Measurements from ENCODE around the gene TMEM187. TPM values are rescaled to one million over a fixed set of nuclear protein-coding genes. Genes with fewer than 3 reads are reported as not detected.

TMEM187 gene
- total and polyA plus RNA-seq, 10 of the 15 experiments (the other 5 are each of a cell fraction or from before 2014, with no cell fraction given), result 0.45 to 8.5 (median 4.1) TPM

GRCh38 chrX:153925739-153926551 is 46.6 kb upstream of the TMEM187 start, which contains the start of gene ARHGAP4 (continued):
- TF ChIP-seq CTCF (IDR thresholded peaks at IDR 0.05 in 2 of 3, conservative IDR thresholded peaks at IDR 0.05 in 1 of 3; ENCODE audit: control insufficient read depth in 2 of 3, extremely low read depth in 1 of 3, insufficient read depth in 1 of 3, low read depth in 3 of 3, low read length in 3 of 3), result no peak
- peak; percentile 80 for TF ChIP-seq YY1 (IDR thresholded peaks at IDR 0.05; ENCODE audit: low read depth, low read length)
- peak; percentile 67 for TF ChIP-seq IKZF1 (conservative IDR thresholded peaks at IDR 0.05)
- no peak for TF ChIP-seq ZZZ3 (IDR thresholded peaks at IDR 0.05; ENCODE audit: control insufficient read depth, insufficient read length, low read depth)
- TF ChIP-seq, protein P1, sequence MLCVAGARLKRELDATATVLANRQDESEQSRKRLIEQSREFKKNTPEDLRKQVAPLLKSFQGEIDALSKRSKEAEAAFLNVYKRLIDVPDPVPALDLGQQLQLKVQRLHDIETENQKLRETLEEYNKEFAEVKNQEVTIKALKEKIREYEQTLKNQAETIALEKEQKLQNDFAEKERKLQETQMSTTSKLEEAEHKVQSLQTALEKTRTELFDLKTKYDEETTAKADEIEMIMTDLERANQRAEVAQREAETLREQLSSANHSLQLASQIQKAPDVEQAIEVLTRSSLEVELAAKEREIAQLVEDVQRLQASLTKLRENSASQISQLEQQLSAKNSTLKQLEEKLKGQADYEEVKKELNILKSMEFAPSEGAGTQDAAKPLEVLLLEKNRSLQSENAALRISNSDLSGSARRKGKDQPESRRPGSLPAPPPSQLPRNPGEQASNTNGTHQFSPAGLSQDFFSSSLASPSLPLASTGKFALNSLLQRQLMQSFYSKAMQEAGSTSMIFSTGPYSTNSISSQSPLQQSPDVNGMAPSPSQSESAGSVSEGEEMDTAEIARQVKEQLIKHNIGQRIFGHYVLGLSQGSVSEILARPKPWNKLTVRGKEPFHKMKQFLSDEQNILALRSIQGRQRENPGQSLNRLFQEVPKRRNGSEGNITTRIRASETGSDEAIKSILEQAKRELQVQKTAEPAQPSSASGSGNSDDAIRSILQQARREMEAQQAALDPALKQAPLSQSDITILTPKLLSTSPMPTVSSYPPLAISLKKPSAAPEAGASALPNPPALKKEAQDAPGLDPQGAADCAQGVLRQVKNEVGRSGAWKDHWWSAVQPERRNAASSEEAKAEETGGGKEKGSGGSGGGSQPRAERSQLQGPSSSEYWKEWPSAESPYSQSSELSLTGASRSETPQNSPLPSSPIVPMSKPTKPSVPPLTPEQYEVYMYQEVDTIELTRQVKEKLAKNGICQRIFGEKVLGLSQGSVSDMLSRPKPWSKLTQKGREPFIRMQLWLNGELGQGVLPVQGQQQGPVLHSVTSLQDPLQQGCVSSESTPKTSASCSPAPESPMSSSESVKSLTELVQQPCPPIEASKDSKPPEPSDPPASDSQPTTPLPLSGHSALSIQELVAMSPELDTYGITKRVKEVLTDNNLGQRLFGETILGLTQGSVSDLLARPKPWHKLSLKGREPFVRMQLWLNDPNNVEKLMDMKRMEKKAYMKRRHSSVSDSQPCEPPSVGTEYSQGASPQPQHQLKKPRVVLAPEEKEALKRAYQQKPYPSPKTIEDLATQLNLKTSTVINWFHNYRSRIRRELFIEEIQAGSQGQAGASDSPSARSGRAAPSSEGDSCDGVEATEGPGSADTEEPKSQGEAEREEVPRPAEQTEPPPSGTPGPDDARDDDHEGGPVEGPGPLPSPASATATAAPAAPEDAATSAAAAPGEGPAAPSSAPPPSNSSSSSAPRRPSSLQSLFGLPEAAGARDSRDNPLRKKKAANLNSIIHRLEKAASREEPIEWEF (IDR thresholded peaks at IDR 0.05; ENCODE audit: insufficient replicate concordance, low read depth, low read length), result no peak
- no peak for TF ChIP-seq PRDM15 (CRISPR knock-in tag; IDR thresholded peaks at IDR 0.05)
- TF ChIP-seq IRF4 (IDR thresholded peaks at IDR 0.05; ENCODE audit: low read depth, low read length), result no peak
- TF ChIP-seq, protein P2, sequence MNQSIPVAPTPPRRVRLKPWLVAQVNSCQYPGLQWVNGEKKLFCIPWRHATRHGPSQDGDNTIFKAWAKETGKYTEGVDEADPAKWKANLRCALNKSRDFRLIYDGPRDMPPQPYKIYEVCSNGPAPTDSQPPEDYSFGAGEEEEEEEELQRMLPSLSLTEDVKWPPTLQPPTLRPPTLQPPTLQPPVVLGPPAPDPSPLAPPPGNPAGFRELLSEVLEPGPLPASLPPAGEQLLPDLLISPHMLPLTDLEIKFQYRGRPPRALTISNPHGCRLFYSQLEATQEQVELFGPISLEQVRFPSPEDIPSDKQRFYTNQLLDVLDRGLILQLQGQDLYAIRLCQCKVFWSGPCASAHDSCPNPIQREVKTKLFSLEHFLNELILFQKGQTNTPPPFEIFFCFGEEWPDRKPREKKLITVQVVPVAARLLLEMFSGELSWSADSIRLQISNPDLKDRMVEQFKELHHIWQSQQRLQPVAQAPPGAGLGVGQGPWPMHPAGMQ (IDR thresholded peaks at IDR 0.05; ENCODE audit: borderline replicate concordance), result no peak
- peak; percentile 65; the same call in 1 of the 2 replicates for TF ChIP-seq PML (IDR thresholded peaks at IDR 0.05; ENCODE audit: low read length)
- TF ChIP-seq, protein P3, sequence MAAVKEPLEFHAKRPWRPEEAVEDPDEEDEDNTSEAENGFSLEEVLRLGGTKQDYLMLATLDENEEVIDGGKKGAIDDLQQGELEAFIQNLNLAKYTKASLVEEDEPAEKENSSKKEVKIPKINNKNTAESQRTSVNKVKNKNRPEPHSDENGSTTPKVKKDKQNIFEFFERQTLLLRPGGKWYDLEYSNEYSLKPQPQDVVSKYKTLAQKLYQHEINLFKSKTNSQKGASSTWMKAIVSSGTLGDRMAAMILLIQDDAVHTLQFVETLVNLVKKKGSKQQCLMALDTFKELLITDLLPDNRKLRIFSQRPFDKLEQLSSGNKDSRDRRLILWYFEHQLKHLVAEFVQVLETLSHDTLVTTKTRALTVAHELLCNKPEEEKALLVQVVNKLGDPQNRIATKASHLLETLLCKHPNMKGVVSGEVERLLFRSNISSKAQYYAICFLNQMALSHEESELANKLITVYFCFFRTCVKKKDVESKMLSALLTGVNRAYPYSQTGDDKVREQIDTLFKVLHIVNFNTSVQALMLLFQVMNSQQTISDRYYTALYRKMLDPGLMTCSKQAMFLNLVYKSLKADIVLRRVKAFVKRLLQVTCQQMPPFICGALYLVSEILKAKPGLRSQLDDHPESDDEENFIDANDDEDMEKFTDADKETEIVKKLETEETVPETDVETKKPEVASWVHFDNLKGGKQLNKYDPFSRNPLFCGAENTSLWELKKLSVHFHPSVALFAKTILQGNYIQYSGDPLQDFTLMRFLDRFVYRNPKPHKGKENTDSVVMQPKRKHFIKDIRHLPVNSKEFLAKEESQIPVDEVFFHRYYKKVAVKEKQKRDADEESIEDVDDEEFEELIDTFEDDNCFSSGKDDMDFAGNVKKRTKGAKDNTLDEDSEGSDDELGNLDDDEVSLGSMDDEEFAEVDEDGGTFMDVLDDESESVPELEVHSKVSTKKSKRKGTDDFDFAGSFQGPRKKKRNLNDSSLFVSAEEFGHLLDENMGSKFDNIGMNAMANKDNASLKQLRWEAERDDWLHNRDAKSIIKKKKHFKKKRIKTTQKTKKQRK (IDR thresholded peaks at IDR 0.05; ENCODE audit: low read depth, low read length), result no peak
- TF ChIP-seq GATAD2B (conservative IDR thresholded peaks at IDR 0.05; ENCODE audit: low read depth), result 0 out of 2 replicates have a peak, but pooled peaks have one; percentile 70
- TF ChIP-seq ZBED1 (IDR thresholded peaks at IDR 0.05; ENCODE audit: borderline replicate concordance), result peak; percentile 83

Measured in GM12878 (cell line).